Activated CD4-positive, alpha-beta T cell treated with anti-CD3 and anti-CD28 coated beads, Interleukin-2, amount 50 U/mL, for 48 hours (primary cell): Measurements from ENCODE around the gene SNRK.

ENCODE experiments used
- DNase-seq, 2 experiments: peaks; one replicate each; pipeline ENCODE4 v3.0.0-alpha.2; 2020

Gene SNRK

GRCh38 chr3:43270078-43270477, 16.3 kb upstream of the SNRK start:
- DNase-seq: no peak

- no peak for DNase-seq
Observed at GRCh38 chr3:43273416-43273815, 12.9 kb upstream of the SNRK start.

GRCh38 chr3:43279082-43279481, 7.3 kb upstream of the SNRK start:
- no peak for DNase-seq

- DNase-seq: no peak
Observed at GRCh38 chr3:43279532-43279931, 6.8 kb upstream of the SNRK start.

GRCh38 chr3:43281020-43281419, 5.3 kb upstream of the SNRK start:
- DNase-seq: no peak

- no peak for DNase-seq
Observed at GRCh38 chr3:43284171-43284570, 2.2 kb upstream of the SNRK start.

- DNase-seq: no peak
Observed at GRCh38 chr3:43285644-43286043, 696 bp upstream of the SNRK start.

- DNase-seq: peak; percentile 13 to 25
Observed at GRCh38 chr3:43286841-43287499, 630 bp downstream of the SNRK start.

GRCh38 chr3:43287500-43287873, 1.1 kb downstream of the SNRK start:
- no peak for DNase-seq

- no peak for DNase-seq
Observed at GRCh38 chr3:43288366-43288765, 2.0 kb downstream of the SNRK start.

GRCh38 chr3:43288850-43289249, 2.5 kb downstream of the SNRK start:
- DNase-seq: no peak

GRCh38 chr3:43289401-43289800, 3.1 kb downstream of the SNRK start:
- DNase-seq: no peak

- no peak for DNase-seq
Observed at GRCh38 chr3:43289841-43290470, 3.6 kb downstream of the SNRK start.

GRCh38 chr3:43290956-43291355, 4.6 kb downstream of the SNRK start:
- DNase-seq: no peak

- no peak for DNase-seq
Observed at GRCh38 chr3:43291546-43291945, 5.2 kb downstream of the SNRK start.

- no peak for DNase-seq
Observed at GRCh38 chr3:43294975-43295374, 8.6 kb downstream of the SNRK start.

GRCh38 chr3:43296565-43296964, 10.2 kb downstream of the SNRK start:
- DNase-seq: peak; percentile 17 to 38

- no peak for DNase-seq
Observed at GRCh38 chr3:43298292-43298691, 12.0 kb downstream of the SNRK start.

GRCh38 chr3:43298761-43299160, 12.4 kb downstream of the SNRK start:
- no peak for DNase-seq

- no peak for DNase-seq
Observed at GRCh38 chr3:43302116-43302880, 16.0 kb downstream of the SNRK start.

- no peak for DNase-seq
Observed at GRCh38 chr3:43304126-43304525, 17.8 kb downstream of the SNRK start.

GRCh38 chr3:43307226-43307625, 20.9 kb downstream of the SNRK start:
- DNase-seq: no peak

GRCh38 chr3:43307649-43308048, 21.3 kb downstream of the SNRK start:
- DNase-seq: no peak
